Right ventricle myocardium superior (tissue), 1 donor: ENCODE measurements around the gene FKBP1A. TPM values are rescaled to one million over a fixed set of nuclear protein-coding genes. Genes with fewer than 3 reads are reported as not detected.

ENCODE experiments used
- ATAC-seq: fragments of 200-7000 bp; cut with Tn5 transposase; one replicate; pipeline ENCODE4 v1.9.1; 2020; ENCODE audit warnings: mild to moderate bottlenecking; ENCODE audit not compliant: poor library complexity
- DNase-seq: peaks from one replicate; pipeline ENCODE4 v3.0.0-alpha.2; 2020
- intact Hi-C: fragments of 100-400 bp; cut with DNase I; formaldehyde crosslinking; loops from one replicate; pipeline ENCODE4 v1.11.2; 2022
- total RNA-seq: library from RNA; stranded (reverse); fragmentation: NEBNext Ultra II Directional; extraction: Animal tissue kit (Norgen Biotek cat#: 25700); gene quantifications from one replicate; pipeline ENCODE4 v1.2.1, GENCODE V29; 2021
- donor health status: DM: no; HTN: yes; CAD: no; lungs with severe emphysema.

The FKBP1A gene
- total RNA-seq, 1 donor from 2014 or later, result 112 TPM

DNA sequence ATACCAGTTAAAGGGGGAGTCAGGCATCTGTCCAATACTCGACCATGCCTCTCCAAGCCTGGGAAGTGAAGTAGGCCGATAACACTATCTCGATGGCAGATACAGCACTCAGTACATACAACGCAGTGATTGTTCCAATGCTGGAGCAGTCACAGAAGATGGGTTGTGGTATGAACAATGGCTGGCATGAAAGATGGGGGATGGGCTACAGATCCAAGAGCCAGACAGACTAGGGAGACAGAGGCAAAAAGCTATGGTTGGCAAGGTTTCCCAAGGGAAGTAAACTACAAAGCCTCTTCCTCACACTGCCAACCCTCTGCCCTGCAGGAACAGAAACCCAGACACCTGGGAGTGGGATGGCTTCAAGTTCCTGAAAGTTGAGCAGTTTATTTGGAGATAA lies 19.2 kb downstream of the FKBP1A start:
- ATAC-seq (no peak), DNase-seq (no peak)
- intact Hi-C loops, result loop anchor here (5.0 kb wide), 1 partner anchor 46 kb away; the partner anchor contains the start of gene SDCBP2

- intact Hi-C loops, result loop anchor here (5.0 kb wide), 1 partner anchor 46 kb away; the partner anchor contains the start of gene SDCBP2
- DNase-seq (no peak), ATAC-seq (no peak)
Measured at GRCh38 chr20:1373036-1373435, 19.8 kb downstream of the FKBP1A start.

DNA sequence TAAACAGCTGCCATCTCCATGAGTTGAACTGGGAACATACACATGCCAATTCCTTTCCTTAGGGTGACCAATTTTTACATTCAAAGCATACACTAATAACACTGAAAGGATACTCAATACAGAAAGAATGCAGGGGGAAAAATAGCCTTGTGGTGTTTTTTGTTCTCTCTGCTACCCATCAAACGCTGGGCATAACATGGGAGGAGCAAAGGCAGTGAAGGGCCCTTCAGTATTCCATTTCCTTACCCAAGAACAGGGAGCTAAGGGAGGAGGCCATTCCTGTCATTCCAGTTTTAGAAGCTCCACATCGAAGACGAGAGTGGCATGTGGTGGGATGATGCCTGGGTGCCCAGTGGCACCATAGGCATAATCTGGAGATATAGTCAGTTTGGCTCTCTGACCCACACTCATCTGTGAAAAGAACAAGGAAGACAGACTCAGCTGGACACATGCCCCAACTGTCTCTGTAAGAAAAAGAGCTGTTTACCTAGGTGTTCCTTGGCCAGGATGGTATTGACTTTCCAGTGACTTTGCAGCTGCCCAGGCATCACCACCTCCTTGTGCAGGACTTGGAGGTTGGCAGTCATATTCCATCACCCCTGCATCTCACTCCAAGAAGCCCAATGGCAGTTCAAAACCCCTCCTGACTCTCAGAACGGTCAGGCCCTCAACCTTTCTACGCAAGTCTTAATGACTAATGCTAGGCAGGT lies 20.9 kb downstream of the FKBP1A start:
- intact Hi-C loops, result loop anchor here (5.0 kb wide), 1 partner anchor 45 kb away; the partner anchor contains the start of gene SDCBP2

GRCh38 chr20:1371202-1371782 lies 21.6 kb downstream of the FKBP1A start:
- DNase-seq (no peak), ATAC-seq (peak; percentile 62)
- intact Hi-C loops, result loop anchor here (5.0 kb wide), 1 partner anchor 44 kb away; the partner anchor contains the start of gene SDCBP2

More for the DNA sequence above, 20.9 kb downstream of the FKBP1A start:
- ATAC-seq, result no peak
- no peak for DNase-seq

- intact Hi-C loops, result loop anchor here (5.0 kb wide), 1 partner anchor 43 kb away; the partner anchor contains the start of gene SDCBP2
- ATAC-seq, result peak; percentile 73
- DNase-seq, result no peak
Measured at GRCh38 chr20:1370548-1371110, 22.2 kb downstream of the FKBP1A start.

DNA sequence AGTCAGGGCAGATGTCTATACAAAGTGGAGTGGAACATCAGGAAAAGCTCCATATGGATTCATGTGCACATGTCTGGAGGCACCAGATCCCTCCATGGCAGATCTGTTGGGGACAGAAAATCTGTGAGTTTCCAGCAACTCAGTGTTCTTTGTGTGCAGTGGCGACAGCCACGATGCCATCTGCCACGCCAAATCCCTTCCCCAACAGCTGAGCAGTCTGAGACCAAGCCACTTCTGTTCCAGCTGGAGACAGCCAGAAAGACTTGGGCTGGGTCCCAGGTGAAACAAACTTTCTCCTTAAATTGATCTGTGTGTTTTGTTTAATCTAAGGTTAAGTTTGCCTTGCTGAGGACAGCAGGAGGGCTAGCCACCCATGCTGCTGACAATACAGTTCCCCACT lies 22.9 kb downstream of the FKBP1A start:
- no peak for ATAC-seq
- intact Hi-C loops, result loop anchor here (5.0 kb wide), 1 partner anchor 43 kb away; the partner anchor contains the start of gene SDCBP2
- no peak for DNase-seq

DNA sequence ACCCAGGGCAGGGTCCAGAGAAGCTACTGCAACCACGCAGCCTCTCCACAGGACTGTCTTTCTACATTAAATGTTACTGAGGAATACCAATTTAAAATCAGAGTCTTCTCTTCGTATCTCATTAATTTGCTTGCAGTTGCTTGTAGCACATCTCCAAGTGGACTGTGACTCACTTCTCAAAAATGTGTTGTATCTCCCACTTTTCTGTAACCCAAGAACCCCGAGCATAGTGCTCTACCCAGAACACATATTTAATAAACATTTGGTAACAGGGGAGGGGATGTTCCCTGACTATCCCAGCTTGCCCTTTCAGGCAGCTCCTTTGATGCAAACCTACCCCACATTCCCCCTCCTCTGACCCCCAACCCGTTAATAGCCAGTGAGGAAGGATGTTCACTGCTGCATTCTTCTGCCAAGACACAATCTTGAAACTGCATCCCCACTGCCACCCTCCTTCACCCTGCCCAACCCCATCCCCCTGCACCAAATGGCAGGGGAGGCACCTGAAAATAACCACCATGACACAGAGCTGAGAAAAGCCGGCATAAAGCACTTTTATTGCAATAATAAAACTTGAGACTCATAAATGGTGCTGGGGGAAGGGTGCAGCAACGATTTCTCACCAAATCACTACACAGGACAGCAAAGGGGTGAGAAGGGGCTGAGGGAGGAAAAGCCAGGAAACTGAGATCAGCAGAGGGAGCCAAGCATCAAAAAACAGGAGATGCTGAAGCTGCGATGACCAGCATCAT lies 24.2 kb downstream of the FKBP1A start:
- no peak for ATAC-seq
- intact Hi-C loops, result no loop called here
- DNase-seq, result no peak

DNA sequence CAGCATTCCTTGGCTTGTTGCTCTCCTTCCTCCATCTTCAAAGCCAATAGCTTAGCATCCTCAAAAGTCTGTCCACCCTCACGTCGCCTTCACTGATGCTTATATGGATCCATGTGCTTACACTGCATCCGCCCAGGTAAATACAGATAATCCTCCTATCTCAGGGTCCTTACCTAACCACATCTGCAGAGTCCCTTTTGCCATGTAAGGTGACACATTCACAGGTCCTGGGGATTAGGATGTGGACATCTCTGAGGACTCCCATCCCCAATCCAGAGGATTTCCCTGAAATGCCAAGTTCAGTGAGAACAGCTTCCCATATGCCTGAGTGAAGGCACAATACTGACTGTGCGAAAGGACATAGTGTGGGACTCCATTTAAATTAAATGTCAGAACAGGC lies 25.4 kb downstream of the FKBP1A start:
- no peak for DNase-seq
- intact Hi-C loops, result no loop called here
- no peak for ATAC-seq

DNA sequence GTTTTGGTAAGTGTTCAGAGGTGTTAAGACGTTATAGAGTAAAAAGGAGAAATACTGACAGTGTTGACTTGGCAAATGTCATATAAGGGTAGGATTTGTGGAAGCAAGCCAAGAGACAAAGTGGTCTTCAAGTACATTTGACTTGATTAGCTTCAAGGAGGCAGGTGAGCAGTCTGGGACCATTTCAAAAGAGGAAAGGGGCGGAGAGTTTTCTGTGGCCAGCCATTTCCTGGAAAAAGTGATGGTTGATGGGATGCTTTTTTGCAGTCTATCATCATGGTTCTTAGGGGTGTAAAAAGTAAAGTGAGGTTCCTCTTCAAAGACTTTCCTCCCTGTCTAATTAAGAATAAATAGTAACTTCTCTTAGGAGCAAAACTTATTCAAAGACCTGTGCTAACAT lies 28.7 kb downstream of the FKBP1A start:
- no peak for DNase-seq
- no peak for ATAC-seq
- intact Hi-C loops, result no loop called here

- ATAC-seq (no peak), DNase-seq (no peak)
- intact Hi-C loops, result no loop called here
Measured at GRCh38 chr20:1363522-1363921, 29.3 kb downstream of the FKBP1A start.

- ATAC-seq (no peak), DNase-seq (no peak)
- intact Hi-C loops, result no loop called here
Measured at GRCh38 chr20:1362484-1362883, 30.4 kb downstream of the FKBP1A start.

GRCh38 chr20:1360094-1360846 lies 32.6 kb downstream of the FKBP1A start:
- ATAC-seq (no peak), DNase-seq (no peak)
- intact Hi-C loops, result no loop called here

GRCh38 chr20:1357921-1358671 lies 34.8 kb downstream of the FKBP1A start:
- no peak for ATAC-seq
- intact Hi-C loops, result no loop called here
- DNase-seq, result no peak

DNA sequence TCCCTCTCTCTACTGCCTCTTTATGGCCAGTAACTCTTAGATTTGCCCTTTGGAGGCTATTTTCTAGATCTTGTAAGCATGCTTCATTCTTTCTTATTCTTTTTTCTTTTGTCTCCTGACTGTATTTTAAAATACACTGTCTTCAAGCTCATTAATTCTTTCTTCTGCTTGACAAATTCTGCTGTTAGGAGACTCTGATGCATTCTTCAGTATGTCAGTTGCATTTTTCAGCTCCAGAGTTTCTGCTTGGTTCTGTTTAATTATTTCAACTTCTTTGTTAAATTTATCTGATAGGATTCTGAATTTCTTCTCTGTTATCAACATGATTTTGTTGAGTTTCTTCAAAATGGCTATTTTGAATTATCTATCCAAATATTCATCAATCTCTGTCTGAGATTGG lies 38.9 kb downstream of the FKBP1A start:
- ATAC-seq, result no peak
- intact Hi-C loops, result no loop called here
- DNase-seq, result no peak

- intact Hi-C loops, result no loop called here
- no peak for DNase-seq
- no peak for ATAC-seq
Measured at GRCh38 chr20:1346315-1346969, 46.4 kb downstream of the FKBP1A start.

DNA sequence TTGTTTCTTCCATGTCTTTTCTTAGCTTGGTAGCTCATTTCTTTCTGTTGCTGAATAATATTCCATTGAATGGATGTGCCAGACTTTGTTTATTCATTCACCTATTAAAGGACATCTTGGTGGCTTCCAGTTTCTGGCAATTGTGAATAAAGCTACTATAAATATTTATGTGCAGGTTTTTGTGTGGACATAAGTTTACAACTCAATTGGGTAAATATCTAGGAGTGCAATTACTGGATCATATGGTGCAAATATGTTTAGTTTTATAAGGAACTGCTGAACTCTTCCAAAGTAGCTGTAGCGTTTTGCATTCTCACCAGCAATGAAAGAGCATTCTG lies 47.1 kb downstream of the FKBP1A start:
- ATAC-seq (no peak), DNase-seq (no peak)
- intact Hi-C loops, result no loop called here

DNA sequence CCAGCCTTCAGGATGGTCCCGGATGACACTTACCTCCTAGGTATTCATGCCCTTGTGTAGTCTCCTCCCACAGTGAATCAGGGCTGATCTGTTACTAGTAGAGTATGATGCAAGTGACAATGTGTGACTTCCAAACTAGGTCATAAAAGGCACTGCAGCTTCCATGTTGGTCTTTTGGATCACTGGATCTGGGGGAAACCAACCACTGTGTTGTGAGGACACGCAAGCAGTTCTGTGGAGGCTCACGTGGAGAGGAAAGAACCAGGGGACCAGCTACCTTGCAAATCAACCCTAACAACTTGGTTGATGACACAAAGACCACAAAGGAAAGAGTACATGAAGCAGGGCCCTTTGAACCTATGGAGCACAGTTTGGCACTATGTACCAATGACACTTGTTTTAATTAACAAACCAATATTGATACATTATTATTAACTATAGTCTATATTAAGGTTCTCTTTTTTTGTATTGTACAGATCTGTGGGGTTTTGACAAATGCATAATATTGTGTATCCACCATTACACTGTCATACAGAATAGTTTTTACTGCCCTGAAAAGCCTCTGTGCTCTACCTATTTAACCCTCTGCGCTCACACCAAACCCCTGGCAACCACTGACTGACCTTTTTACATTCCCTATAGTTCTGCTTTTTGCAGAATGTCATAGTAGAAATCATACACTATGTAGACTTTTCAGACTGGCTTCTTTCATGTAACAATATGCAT lies 47.7 kb downstream of the FKBP1A start:
- no peak for DNase-seq
- intact Hi-C loops, result no loop called here
- ATAC-seq, result no peak
